ENCODE data around the gene RXRB. TPM values are rescaled to one million over a fixed set of nuclear protein-coding genes. Genes with fewer than 3 reads are reported as not detected.

Gene RXRB
- total and polyA plus RNA-seq, 10 of the 15 experiments (the other 5 are each of a cell fraction or from before 2014, with no cell fraction given): 0.71 to 35.0 (median 20.4) TPM

DNA sequence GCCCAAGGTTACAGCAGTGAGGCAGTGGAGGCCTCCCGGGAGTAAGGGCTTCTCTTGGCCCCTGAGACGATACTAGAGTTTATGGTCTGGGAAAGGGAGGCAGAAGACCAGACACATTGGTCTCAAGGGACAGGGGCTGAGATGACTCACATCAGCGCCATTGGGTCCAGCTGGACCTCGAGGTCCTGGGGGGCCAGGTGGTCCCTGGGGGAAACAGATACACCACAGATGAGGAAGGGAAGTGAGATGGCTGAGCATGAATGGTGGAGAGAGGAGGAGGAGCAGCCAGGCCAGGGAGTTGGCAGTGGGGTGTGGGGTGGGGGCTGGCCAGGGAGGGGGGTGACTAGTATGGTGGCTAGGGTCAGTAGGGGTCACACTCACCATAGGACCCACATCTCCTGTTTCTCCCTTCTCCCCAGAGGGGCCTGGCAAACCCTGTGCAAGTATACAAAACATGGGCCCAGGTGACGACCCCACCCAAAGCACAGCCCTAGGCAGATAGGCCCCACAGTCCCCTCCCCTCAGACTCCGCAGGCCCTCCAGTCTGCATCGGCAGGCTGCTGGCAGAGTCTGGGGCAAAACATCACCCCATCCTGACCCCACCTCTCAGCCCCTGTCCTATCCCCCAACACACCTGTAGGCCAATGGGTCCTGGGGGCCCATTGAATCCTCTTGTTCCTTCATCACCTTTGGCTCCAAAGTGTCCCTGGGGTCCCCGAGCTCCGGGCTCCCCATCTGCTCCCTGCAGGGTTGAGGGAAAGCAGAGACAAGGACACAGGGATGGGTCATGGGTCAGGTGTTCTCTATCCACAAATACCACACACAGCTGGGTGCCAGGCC, 30.1 kb downstream of the RXRB start (continued):
- TF ChIP-seq SUZ12 (IDR thresholded peaks at IDR 0.05; ENCODE audit: unreplicated experiment): no peak
- no peak for TF ChIP-seq MTA2 (IDR thresholded peaks at IDR 0.05; ENCODE audit: low read depth)
- peak; percentile 73; the same call in 1 of the 2 replicates for TF ChIP-seq RB1 (IDR thresholded peaks at IDR 0.05; ENCODE audit: borderline replicate concordance)
- TF ChIP-seq NR2F1 (conservative IDR thresholded peaks at IDR 0.05): 0 out of 2 replicates have a peak, but pooled peaks have one; percentile 46

- Histone ChIP-seq H2AFZ (ENCODE audit: control insufficient read depth, low read depth, low read length) (no peak overlapping the region), H4K20me1 (ENCODE audit: control insufficient read depth, insufficient read depth) (no peaks in the 10 kb centered on the region), H3K4me2 (ENCODE audit: control insufficient read depth, insufficient read depth) (no peak overlapping the region), H3K9ac (ENCODE audit: control insufficient read depth, insufficient read depth, low read length) (no peak overlapping the region), H3K36me3 (ENCODE audit: control insufficient read depth in 2 of 2, insufficient read depth in 2 of 2, low read length in 1 of 2) (no peaks in the 10 kb centered on the region), H3K9me3 (replicated peaks; ENCODE audit: control insufficient read depth, insufficient read depth, low read length) (no peaks in the 10 kb centered on the region), H3K27ac (ENCODE audit: control insufficient read depth, insufficient read depth) (no peak overlapping the region), H3K79me2 (ENCODE audit: control insufficient read depth, insufficient read depth, low read length) (no peaks in the 10 kb centered on the region), H3K4me3 (no peak overlapping the region), H3K4me1 (ENCODE audit: control insufficient read depth, insufficient read depth, low read length) (no peaks in the 10 kb centered on the region; the same call in 1 of the 2 replicates), H3K27me3 (replicated peaks in 1 of 2; ENCODE audit: control insufficient read depth in 2 of 2, insufficient read depth in 2 of 2, low read length in 1 of 2) (no peaks in the 10 kb centered on the region)
- no peak for ATAC-seq
- RAD21 ChIA-PET (ENCODE audit: unreplicated experiment): interaction anchor here (0.9 to 1.0 kb wide), 2 partner anchors 30 to 80 kb away, joined by 3 to 4 read pairs; no protein-coding TSS in a partner anchor
- CTCF ChIA-PET: interaction anchor here (0.7 to 6.0 kb wide), 3 partner anchors 20 to 166 kb away, joined by 3 to 58 read pairs (median 6); no protein-coding TSS in a partner anchor
- SMC1A ChIA-PET (ENCODE audit: uncharacterized antibody, unreplicated experiment): interaction anchor here (0.9 to 1.2 kb wide), 2 partner anchors 35 to 53 kb away, joined by 3 read pairs; no protein-coding TSS in a partner anchor
- DNase-seq (ENCODE audit: low read depth, low spot score): no peak
- WGBS (ENCODE audit: insufficient coverage, insufficient replicate concordance, low lambda C conversion rate, missing lambda C conversion rate): 71% methylated on average over 10 of the region's 10 CpGs
- TSS peak; percentile 87 for BruUV-seq (replicated peaks)
- intact Hi-C loops (cut with micrococcal nuclease; ENCODE audit: unreplicated experiment): loop anchor here (2.0 kb wide), 1 partner anchor 59 kb away; no protein-coding TSS in a partner anchor
- FAIRE-seq: no peak
- POLR2A ChIA-PET: interaction anchor here (0.6 to 1.5 kb wide), 4 partner anchors 29 to 1195 kb away, joined by 3 to 11 read pairs (median 6); partner anchors contain the start of gene HLA-DPB1
- in situ Hi-C loops (cut with MboI): no loop called here
- no peak for TF ChIP-seq ZNF24 (IDR thresholded peaks at IDR 0.05)
- no peak for TF ChIP-seq SUZ12 (IDR thresholded peaks at IDR 0.05; ENCODE audit: unreplicated experiment)
- TF ChIP-seq E2F4 (IDR thresholded peaks at IDR 0.05; ENCODE audit: low read depth, low read length): no peak
- no peak for TF ChIP-seq NFXL1 (IDR thresholded peaks at IDR 0.05; ENCODE audit: borderline replicate concordance)
- TF ChIP-seq, protein P1, sequence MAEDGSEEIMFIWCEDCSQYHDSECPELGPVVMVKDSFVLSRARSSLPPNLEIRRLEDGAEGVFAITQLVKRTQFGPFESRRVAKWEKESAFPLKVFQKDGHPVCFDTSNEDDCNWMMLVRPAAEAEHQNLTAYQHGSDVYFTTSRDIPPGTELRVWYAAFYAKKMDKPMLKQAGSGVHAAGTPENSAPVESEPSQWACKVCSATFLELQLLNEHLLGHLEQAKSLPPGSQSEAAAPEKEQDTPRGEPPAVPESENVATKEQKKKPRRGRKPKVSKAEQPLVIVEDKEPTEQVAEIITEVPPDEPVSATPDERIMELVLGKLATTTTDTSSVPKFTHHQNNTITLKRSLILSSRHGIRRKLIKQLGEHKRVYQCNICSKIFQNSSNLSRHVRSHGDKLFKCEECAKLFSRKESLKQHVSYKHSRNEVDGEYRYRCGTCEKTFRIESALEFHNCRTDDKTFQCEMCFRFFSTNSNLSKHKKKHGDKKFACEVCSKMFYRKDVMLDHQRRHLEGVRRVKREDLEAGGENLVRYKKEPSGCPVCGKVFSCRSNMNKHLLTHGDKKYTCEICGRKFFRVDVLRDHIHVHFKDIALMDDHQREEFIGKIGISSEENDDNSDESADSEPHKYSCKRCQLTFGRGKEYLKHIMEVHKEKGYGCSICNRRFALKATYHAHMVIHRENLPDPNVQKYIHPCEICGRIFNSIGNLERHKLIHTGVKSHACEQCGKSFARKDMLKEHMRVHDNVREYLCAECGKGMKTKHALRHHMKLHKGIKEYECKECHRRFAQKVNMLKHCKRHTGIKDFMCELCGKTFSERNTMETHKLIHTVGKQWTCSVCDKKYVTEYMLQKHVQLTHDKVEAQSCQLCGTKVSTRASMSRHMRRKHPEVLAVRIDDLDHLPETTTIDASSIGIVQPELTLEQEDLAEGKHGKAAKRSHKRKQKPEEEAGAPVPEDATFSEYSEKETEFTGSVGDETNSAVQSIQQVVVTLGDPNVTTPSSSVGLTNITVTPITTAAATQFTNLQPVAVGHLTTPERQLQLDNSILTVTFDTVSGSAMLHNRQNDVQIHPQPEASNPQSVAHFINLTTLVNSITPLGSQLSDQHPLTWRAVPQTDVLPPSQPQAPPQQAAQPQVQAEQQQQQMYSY (CRISPR knock-in tag; IDR thresholded peaks at IDR 0.05): no peak
- TF ChIP-seq, protein P2, sequence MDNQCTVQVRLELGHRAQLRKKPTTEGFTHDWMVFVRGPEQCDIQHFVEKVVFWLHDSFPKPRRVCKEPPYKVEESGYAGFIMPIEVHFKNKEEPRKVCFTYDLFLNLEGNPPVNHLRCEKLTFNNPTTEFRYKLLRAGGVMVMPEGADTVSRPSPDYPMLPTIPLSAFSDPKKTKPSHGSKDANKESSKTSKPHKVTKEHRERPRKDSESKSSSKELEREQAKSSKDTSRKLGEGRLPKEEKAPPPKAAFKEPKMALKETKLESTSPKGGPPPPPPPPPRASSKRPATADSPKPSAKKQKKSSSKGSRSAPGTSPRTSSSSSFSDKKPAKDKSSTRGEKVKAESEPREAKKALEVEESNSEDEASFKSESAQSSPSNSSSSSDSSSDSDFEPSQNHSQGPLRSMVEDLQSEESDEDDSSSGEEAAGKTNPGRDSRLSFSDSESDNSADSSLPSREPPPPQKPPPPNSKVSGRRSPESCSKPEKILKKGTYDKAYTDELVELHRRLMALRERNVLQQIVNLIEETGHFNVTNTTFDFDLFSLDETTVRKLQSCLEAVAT (IDR thresholded peaks at IDR 0.05): no peak
- peak; percentile 72 to 76; a peak in 3 of 4 replicates for TF ChIP-seq IKZF2 (IDR thresholded peaks at IDR 0.05)
Observed at GRCh38 chr6:33169291-33170175, 30.9 kb downstream of the RXRB start.

Data from GM12878 (cell line).